HepG2 (cell line): ENCODE results near the gene MFN2. TPM values are rescaled to one million over a fixed set of nuclear protein-coding genes. Genes with fewer than 3 reads are reported as not detected.

ENCODE experiments used
- ARID2 ChIP-seq: sonication (generic); formaldehyde crosslinking; IDR thresholded peaks from 2 replicates; pipeline ENCODE4 v1.8.1; 2022; ENCODE audit warnings: mild to moderate bottlenecking, missing genetic modification reagents, borderline replicate concordance
- ARNTL ChIP-seq: sonication (generic); formaldehyde crosslinking; IDR thresholded peaks from 2 replicates; pipeline ENCODE4 v1.4.0; 2020; ENCODE audit warnings: mild to moderate bottlenecking, missing genetic modification reagents
- BCL3 ChIP-seq: sonication (generic); formaldehyde crosslinking; IDR thresholded peaks from 2 replicates; pipeline ENCODE4 v1.5.1; 2020; ENCODE audit warnings: mild to moderate bottlenecking, missing genetic modification reagents, moderate library complexity
- DDIT3 ChIP-seq: sonication (generic); formaldehyde crosslinking; IDR thresholded peaks from 2 replicates; pipeline ENCODE4 v1.4.0; 2020; ENCODE audit warnings: mild to moderate bottlenecking, missing genetic modification reagents
- FOSL2 ChIP-seq: sonication (generic); formaldehyde crosslinking; IDR thresholded peaks from 2 replicates; pipeline ENCODE4 v1.4.0; 2020; ENCODE audit warnings: missing genetic modification reagents
- KDM5B ChIP-seq: sonication (generic); formaldehyde crosslinking; IDR thresholded peaks from 2 replicates; pipeline ENCODE4 v1.4.0; 2020; ENCODE audit warnings: missing genetic modification reagents, mild to moderate bottlenecking, borderline replicate concordance
- PHF20 ChIP-seq: sonication (generic); formaldehyde crosslinking; IDR thresholded peaks from 2 replicates; pipeline ENCODE4 v1.5.0; 2020; ENCODE audit warnings: mild to moderate bottlenecking, missing genetic modification reagents
- POGK ChIP-seq: sonication (generic); formaldehyde crosslinking; conservative IDR thresholded peaks from 2 replicates; pipeline ENCODE4 v1.8.0; 2022; ENCODE audit warnings: mild to moderate bottlenecking, moderate library complexity, missing genetic modification reagents
- ZC3H13 ChIP-seq: sonication (generic); formaldehyde crosslinking; IDR thresholded peaks from 2 replicates; pipeline ENCODE4 v1.8.1; 2023; ENCODE audit warnings: mild to moderate bottlenecking, missing genetic modification reagents, moderate library complexity
- ZNF207 ChIP-seq: fragments of 450-650 bp; IDR thresholded peaks from 2 replicates; pipeline ENCODE4 v1.6.1; 2016; ENCODE audit warnings: antibody characterized with exemption, borderline replicate concordance
- ZNF232 ChIP-seq: sonication (generic); formaldehyde crosslinking; IDR thresholded peaks from 2 replicates; pipeline ENCODE4 v1.4.0; 2020; ENCODE audit warnings: missing genetic modification reagents, borderline replicate concordance
- ZNF235 ChIP-seq: sonication (generic); formaldehyde crosslinking; IDR thresholded peaks from 2 replicates; pipeline ENCODE4 v1.8.1; 2023; ENCODE audit warnings: mild to moderate bottlenecking, missing genetic modification reagents, borderline replicate concordance
- ZNF496 ChIP-seq: sonication (generic); formaldehyde crosslinking; IDR thresholded peaks from 2 replicates; pipeline ENCODE4 v1.8.1; 2023; ENCODE audit warnings: mild to moderate bottlenecking, moderate library complexity, missing genetic modification reagents; ENCODE audit not compliant: insufficient replicate concordance
- ZNF605 ChIP-seq: sonication (generic); formaldehyde crosslinking; IDR thresholded peaks from 2 replicates; pipeline ENCODE4 v1.8.0; 2022; ENCODE audit warnings: mild to moderate bottlenecking, missing genetic modification reagents
- ZNF644 ChIP-seq: IDR thresholded peaks from 2 replicates; pipeline ENCODE4 v1.6.1; 2016; ENCODE audit warnings: low read depth
- ZNF720 ChIP-seq: sonication (generic); formaldehyde crosslinking; IDR thresholded peaks from 2 replicates; pipeline ENCODE4 v1.4.0; 2020; ENCODE audit warnings: missing genetic modification reagents
- ZNF788 ChIP-seq: sonication (generic); formaldehyde crosslinking; IDR thresholded peaks from 2 replicates; pipeline ENCODE4 v1.5.0; 2020; ENCODE audit warnings: mild to moderate bottlenecking, missing genetic modification reagents, borderline replicate concordance
- ZSCAN31 ChIP-seq: sonication (generic); formaldehyde crosslinking; IDR thresholded peaks from 2 replicates; pipeline ENCODE4 v1.5.0; 2020; ENCODE audit warnings: low read depth, mild to moderate bottlenecking, missing genetic modification reagents
- polyA plus RNA-seq, 8 experiments: library from polyadenylated mRNA; depleted of rRNA in 3 of 8; stranded (reverse) in 7 of 8; unstranded in 1 of 8; fragments of >200 nt; fragmentation: Illumina TruSeq in 4 of 8; extraction: Trizol in 4 of 8; gene quantifications; 2 replicates each; pipeline versions ENCODE4 v1.2.1 to v1.2.3, GENCODE V29; 2011 to 2016; ENCODE audit warnings: low read depth in 4 of 8, missing spikeins in 1 of 8, mixed read lengths in 1 of 8; ENCODE audit not compliant: insufficient read depth in 1 of 8
- total RNA-seq, 5 experiments: library from RNA; depleted of rRNA; stranded (reverse); fragments of >200 nt; fragmentation: Illumina TruSeq; extraction: Trizol; gene quantifications; 2 replicates each; pipeline ENCODE4 v1.2.3, GENCODE V29; 2016; ENCODE audit warnings: low read depth in 1 of 5
- TF ChIP-seq, protein P1 (sequence below): sonication (generic); formaldehyde crosslinking; conservative IDR thresholded peaks from 2 replicates; pipeline ENCODE4 v1.4.0; 2020; ENCODE audit warnings: missing genetic modification reagents
- TF ChIP-seq, protein P2 (sequence below): sonication (generic); formaldehyde crosslinking; IDR thresholded peaks from 2 replicates; pipeline ENCODE4 v1.4.0; 2020; ENCODE audit warnings: missing genetic modification reagents

The MFN2 gene
- total and polyA plus RNA-seq, 2 of the 13 experiments (the other 11 are each of a cell fraction or from before 2014, with no cell fraction given): 38.7 to 60.9 TPM

DNA sequence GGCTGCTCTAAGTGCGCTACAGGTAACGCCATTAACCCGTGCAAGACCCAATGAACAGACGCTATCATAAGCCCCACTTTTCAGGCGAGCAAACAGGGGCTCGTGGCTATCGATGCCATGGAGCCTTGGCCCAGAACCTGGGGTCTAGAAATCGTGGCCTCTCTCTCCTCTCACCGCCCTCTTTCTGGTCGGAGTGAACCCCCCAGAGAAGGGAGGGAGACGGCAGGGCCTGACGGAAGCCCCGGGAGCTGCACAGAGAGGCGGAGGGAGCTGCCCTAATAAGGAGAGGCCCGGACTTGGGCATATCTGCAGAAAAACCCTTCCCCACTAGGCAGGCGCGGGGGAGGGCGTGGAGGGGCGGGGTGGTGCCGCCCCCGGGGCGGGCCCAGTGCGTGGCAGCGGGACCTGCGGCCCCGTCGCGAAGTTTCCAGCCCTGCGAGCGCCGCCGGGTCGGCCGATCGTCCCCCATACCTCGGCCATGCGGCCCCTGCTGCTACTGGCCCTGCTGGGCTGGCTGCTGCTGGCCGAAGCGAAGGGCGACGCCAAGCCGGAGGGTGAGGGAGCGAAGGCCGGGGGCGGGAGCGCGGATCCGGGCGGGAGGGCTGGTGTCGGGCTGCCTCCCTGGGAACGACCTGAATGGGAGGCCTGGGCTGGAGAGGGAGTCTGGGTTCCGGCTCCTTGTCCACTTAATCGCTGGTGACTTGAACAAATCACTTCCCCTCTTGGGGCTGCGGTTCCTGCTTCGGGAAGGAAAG, 45.8 kb upstream of the MFN2 start, which contains the start of gene PLOD1 (continued):
- no peak for TF ChIP-seq ZNF605 (CRISPR knock-in tag)
- no peak for TF ChIP-seq ARNTL (CRISPR knock-in tag)
- no peak for TF ChIP-seq ZNF720
- peak; percentile 80; the same call in 1 of the 2 replicates for TF ChIP-seq POGK (CRISPR knock-in tag)
- peak; percentile 65; the same call in 1 of the 2 replicates for TF ChIP-seq ZNF232 (CRISPR knock-in tag)
- TF ChIP-seq, protein P1, sequence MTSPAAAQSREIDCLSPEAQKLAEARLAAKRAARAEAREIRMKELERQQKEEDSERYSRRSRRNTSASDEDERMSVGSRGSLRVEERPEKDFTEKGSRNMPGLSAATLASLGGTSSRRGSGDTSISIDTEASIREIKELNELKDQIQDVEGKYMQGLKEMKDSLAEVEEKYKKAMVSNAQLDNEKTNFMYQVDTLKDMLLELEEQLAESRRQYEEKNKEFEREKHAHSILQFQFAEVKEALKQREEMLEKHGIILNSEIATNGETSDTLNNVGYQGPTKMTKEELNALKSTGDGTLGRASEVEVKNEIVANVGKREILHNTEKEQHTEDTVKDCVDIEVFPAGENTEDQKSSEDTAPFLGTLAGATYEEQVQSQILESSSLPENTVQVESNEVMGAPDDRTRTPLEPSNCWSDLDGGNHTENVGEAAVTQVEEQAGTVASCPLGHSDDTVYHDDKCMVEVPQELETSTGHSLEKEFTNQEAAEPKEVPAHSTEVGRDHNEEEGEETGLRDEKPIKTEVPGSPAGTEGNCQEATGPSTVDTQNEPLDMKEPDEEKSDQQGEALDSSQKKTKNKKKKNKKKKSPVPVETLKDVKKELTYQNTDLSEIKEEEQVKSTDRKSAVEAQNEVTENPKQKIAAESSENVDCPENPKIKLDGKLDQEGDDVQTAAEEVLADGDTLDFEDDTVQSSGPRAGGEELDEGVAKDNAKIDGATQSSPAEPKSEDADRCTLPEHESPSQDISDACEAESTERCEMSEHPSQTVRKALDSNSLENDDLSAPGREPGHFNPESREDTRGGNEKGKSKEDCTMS: no peak
- TF ChIP-seq ZNF788 (CRISPR knock-in tag): 0 out of 2 replicates have a peak, but pooled peaks have one; percentile 15
- TF ChIP-seq ZNF644 (CRISPR knock-in tag): no peak
- TF ChIP-seq, protein P2, sequence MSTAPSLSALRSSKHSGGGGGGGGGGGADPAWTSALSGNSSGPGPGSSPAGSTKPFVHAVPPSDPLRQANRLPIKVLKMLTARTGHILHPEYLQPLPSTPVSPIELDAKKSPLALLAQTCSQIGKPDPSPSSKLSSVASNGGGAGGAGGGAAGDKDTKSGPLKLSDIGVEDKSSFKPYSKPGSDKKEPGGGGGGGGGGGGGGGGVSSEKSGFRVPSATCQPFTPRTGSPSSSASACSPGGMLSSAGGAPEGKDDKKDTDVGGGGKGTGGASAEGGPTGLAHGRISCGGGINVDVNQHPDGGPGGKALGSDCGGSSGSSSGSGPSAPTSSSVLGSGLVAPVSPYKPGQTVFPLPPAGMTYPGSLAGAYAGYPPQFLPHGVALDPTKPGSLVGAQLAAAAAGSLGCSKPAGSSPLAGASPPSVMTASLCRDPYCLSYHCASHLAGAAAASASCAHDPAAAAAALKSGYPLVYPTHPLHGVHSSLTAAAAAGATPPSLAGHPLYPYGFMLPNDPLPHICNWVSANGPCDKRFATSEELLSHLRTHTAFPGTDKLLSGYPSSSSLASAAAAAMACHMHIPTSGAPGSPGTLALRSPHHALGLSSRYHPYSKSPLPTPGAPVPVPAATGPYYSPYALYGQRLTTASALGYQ (CRISPR knock-in tag): peak; percentile 70; the same call in 1 of the 2 replicates
- peak; percentile 95 for TF ChIP-seq BCL3
- TF ChIP-seq FOSL2 (CRISPR knock-in tag): peak; percentile 23; the same call in 1 of the 2 replicates
- TF ChIP-seq ZSCAN31 (CRISPR knock-in tag): peak; percentile 83; the same call in 1 of the 2 replicates
- no peak; the same call in 1 of the 2 replicates for TF ChIP-seq ZNF235 (CRISPR knock-in tag)
- TF ChIP-seq PHF20 (CRISPR knock-in tag): peak; percentile 4; the same call in 1 of the 2 replicates
- peak; percentile 97 for TF ChIP-seq ARID2 (CRISPR knock-in tag)
- TF ChIP-seq ZNF207: no peak
- peak; percentile 88; the same call in 1 of the 2 replicates for TF ChIP-seq KDM5B (CRISPR knock-in tag)
- peak; percentile 88 for TF ChIP-seq ZC3H13 (CRISPR knock-in tag)
- TF ChIP-seq ZNF496 (CRISPR knock-in tag): no peak
- no peak for TF ChIP-seq DDIT3 (CRISPR knock-in tag)
